A172 (cell line): ENCODE results near the gene CAMTA1. TPM values are rescaled to one million over a fixed set of nuclear protein-coding genes. Genes with fewer than 3 reads are reported as not detected.

Experiments used
- DNase-seq: peaks from one replicate; pipeline ENCODE4 v3.0.0-alpha.2; 2015; ENCODE audit warnings: low spot score
- total RNA-seq: library from RNA; depleted of rRNA; stranded (reverse); fragments of >200 nt; shearing (Covaris generic); gene quantifications from 2 replicates; pipeline ENCODE4 v1.2.3, GENCODE V29; 2014; rRNA removed

CAMTA1 gene
- total RNA-seq, 1 experiment from 2014 or later: 97.5 TPM

GRCh38 chr1:7810395-7810794 lies 1025.1 kb downstream of the CAMTA1 start:
- DNase-seq: peak; percentile 74

DNA sequence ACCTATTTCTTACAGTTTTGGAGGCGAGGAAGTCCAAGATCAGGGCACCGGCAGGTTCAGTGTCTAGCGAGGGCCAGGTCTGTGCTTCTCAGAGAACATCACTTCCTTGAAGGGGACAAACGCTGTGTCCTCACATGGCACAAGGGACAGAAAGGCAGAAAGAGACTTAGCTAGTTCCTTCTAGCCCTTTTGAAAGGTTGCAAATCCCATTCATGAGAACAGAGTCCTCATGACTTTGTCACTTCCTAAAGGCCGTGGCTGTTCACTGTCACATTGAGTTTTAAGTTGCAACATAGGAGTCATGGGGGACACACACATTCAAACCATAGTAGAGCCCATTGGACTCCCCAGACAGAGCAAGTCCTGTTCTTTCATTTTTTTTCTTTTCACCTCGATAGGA lies 1026.2 kb downstream of the CAMTA1 start:
- DNase-seq: no peak

GRCh38 chr1:7813677-7814373 lies 1028.6 kb downstream of the CAMTA1 start:
- no peak for DNase-seq

Other genes with a start within 250 kb of the CAMTA1 start
- 17.4 and 17.9 TPM in 2 replicates for gene NOL9, start 230.9 kb upstream of the CAMTA1 start, total RNA-seq
- gene TAS1R1, start 230.1 kb upstream of the CAMTA1 start, total RNA-seq: not detected in 2 replicates
- 7.6 and 12.6 TPM in 2 replicates for gene ZBTB48, start 205.5 kb upstream of the CAMTA1 start, total RNA-seq
- gene KLHL21, start 182.6 kb upstream of the CAMTA1 start, total RNA-seq: 16.0 and 18.2 TPM in 2 replicates
- gene PHF13, start 171.7 kb upstream of the CAMTA1 start, total RNA-seq: 6.2 and 8.4 TPM in 2 replicates
- 18.1 and 21.3 TPM in 2 replicates for gene THAP3, start 160.6 kb upstream of the CAMTA1 start, total RNA-seq
- gene DNAJC11, start 83.6 kb upstream of the CAMTA1 start, total RNA-seq: 29.8 and 44.0 TPM in 2 replicates